GM19238 (cell line): ENCODE results near the gene DNASE2B.

Source experiments
- DNase-seq: peaks from one replicate; pipeline ENCODE4 v3.0.0; 2011; ENCODE audit warnings: low spot score; ENCODE audit not compliant: insufficient read length

The DNASE2B gene

DNA sequence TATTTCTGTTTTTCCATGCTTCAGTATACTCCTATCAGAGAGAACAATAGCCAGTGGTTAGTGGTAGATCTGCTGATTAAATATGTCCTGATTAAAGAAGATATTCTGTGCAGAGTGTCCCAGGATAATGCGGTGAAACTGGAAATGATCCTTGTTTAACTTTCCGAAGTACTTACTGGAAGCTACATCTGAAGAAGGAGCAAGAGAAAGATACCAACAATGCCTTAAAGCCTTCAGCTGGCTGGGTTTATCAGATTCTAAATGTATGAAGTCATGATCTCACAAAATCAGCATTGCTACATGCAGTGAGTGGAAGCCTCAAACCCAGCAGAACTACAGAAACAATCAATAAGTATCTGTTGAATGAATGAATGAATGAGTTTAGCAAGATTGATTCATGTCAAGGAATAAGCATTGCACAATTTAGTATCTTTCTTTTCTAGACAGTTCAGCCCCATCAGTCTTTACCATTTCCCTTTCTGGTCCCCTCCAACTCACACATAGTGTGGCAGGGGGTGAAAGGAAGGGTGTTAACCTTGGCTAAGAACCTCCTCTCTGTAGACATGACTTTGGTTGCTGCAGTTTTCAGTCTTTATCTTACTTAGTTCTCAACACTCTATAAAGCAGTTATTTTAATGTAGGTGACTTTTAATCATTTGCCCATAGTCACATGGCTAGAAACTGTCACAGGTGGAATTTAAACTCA is 24.7 kb upstream of the DNASE2B start:
- DNase-seq, result no peak

DNA sequence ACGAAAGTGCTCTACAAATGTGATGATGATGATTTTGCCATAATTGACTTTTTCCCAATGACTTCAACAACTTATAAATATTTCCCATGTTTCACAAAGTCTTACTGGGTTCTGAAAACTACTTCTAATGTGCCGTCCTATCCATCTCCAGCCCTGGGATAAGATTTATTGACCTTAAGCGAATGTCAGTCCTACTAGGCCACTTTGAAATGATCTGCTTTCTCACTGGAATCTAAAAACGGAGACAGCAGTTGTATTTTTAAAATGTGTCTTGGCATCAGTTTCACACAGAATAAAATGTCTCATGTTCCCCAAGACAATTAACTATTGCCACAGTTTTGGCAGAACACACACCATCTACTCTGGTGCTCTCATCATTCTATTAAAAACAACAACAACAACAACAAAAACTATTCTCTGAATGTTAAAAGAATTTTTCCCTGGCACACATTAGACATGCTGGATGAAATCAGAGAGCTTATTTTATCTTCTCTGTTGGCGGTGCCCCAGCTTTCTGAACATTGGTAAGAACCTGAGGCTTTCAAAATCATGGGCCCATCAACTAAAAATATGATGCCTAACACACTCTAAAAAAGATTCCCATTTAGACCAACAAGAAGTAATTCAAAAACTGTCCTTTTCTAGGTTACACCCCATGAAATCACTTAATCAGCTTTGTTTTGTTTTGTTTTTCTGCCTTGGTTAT is 23.1 kb upstream of the DNASE2B start:
- no peak for DNase-seq

DNA sequence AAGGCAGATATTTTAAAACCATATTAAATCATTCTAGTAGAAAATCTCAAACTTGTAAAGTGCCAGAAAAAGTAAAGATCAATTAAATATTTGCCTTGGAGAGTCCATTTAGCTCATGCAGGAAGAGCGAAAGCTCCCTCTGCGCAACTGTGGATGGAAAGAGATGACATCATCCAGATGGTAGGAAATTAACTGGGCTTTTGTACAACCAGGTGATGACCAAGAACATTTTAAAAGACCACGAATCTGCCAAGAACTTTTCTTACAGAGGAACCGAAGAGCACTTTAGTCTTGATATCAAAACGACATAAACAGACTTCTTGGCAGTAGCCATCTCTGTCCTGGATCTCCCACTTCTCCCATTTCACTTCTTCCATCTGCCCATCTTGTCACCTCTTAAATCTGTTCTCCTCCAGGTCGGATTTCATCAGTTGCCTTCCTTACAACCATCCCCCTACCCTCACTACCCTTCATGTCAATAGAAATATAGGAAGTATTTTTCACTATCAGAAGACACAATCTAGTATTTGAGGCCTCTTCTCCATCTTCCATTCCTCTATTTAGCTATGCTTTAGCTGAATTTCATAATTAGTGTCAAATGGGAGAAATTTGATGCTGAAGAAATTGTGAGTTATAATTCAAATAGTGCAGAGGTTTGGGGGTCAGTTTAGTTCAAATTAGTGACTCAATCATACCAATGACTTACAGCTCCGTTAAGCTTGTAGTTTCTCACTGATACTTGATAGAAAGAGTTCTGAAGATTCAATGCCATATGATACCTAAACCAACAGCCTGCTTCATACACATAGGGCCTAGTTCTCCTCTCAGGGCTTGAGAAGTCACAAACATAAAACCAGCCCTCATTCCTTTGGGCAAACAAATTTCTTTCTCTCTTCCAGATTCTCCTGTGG is 22.0 kb upstream of the DNASE2B start:
- no peak for DNase-seq

DNA sequence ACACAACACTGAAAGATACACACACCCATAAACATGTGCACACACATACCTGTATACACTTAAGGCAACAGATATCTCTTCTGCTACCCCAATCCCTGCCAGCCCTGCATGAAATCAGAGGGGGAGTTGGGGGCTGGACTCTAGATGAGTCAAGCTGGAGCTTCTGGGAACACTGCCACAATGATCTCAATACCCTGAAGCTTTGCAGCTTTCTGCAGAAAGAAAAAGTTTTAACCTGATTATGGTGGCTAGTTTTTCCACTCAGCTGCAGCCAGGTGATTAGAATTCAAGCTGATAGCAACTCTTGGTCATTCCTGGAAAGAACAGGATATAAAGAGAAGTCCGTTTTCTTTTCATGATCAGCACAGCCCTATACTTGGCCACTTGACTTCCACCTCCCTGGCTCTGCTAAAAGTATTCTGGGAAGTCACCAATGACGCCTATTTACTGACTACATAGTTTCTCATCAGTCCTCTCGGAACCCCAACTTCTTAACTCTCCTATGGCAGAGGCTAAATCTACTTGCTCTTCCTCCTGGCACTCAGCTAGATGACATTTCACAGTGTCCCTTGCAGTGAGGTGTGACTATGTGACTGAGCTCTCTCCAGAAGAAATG is 20.7 kb upstream of the DNASE2B start:
- DNase-seq, result no peak

DNA sequence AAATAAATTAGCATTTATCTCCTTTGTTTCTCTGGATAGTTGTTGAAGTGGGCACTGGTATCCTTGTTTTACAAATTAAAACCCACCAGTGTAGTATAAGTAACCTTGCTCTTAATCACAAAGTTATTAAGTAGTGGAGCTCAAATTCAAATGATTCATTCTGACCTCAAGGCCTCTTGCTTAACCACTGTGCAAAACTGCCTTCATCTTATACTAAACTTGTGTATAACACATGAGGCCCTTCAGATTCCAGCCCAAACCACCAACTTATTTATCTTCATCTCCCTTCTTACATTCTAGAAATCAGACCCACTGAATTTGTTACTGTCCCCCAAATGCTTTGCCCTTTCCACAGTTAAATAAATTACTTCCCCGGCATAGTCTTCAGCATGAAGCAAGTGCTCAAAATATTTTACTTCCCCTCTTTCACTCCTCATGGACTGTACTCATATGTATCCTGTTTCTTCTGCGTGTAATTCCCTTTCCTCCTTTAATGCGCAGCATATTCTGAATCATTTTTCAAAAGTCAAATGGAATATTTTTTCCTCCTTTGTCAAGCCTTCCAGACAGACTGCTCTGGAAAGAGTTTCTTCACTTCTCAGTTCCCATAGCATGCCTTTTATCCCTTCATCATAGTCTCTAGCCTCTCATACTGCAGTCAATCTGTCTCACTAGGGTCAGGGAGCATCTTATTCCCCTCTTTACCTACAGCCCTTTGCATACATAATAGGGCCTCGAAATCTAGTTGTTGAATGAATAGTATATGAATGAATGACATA is 19.0 kb upstream of the DNASE2B start:
- DNase-seq, result no peak

DNA sequence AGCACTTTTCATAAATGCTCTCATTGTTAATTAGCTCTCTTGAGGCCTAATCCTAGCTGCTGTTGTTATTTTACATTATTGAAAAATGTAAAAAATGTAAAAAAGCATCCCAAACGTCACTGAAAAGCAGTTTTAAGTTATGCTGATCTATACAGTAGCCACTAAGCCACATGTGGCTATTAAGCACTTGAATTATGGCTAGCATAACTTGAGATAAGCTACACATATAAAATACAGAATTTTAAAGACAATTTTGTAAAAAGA is 18.4 kb upstream of the DNASE2B start:
- no peak for DNase-seq

DNA sequence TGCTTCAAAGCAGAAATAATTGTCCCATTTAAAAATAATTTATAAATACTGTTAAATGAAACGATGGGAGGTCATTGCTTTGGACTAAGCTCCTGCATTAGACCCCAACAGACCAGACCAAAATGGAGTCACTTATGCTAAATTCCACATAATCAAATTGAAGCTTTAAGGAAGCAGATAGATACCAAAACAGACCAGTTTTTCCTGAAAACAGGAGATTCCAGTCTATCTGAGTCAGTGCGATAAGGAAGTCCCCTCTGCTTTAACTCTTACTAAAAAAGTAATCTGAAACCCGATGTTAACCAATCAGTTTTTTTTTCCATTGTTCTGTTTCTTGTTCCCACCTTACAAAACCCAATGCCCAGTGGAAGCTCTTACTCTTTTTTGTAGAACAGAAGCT is 16.2 kb upstream of the DNASE2B start:
- no peak for DNase-seq

DNA sequence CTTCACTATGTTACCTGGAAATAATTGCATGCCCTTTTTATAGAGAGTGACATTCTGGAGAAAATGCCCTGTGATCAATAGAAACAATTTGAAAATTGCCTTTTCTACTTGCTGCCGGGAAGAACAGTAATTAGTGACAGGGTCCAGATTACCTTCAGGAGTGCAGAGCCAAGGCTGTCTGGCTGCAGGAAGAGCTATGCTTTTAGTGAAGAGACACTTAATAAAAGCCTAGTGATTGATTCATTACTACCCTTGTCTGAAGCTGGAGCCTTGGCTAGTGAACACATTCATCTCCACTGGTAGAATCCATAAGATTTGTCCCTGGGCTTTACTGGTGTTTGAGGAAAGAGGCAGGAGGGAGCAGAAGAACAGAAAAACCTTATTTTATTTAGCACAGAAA is 12.9 kb upstream of the DNASE2B start:
- DNase-seq, result no peak

DNA sequence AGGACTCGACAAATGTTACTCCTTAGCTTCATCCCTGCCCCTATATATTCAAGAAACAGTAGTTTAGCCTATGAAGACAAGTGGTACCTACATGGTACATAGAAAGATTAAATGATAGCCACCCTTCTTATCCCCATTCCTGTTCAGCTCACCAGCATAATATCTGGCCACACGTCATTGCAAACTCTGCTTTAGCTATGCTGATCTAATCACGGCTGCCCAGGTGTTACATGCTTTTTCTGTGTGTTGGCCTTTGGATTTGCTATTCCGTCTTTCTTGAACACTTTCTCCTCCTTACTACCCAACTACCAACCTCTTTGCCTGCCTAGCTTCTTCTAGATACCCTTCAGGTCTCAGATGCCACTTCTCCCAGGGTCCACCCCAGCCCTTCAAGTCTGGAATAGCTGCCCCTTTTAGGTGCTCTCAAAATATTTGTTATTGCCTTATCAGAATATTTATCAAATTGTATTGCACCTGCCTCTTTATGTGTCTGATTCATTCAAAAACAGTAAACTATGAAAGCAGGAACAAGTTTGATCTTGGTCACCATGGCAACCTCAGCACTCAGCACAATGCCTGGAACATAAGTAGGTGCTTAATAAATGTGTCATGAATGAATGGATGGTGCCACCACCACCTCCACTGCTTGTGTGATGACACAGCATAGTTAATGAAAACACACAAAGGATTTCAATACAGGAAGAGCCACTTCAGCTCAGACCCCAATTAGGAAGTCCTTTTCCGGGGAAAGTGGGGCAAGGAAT is 11.4 kb upstream of the DNASE2B start:
- no peak for DNase-seq

DNA sequence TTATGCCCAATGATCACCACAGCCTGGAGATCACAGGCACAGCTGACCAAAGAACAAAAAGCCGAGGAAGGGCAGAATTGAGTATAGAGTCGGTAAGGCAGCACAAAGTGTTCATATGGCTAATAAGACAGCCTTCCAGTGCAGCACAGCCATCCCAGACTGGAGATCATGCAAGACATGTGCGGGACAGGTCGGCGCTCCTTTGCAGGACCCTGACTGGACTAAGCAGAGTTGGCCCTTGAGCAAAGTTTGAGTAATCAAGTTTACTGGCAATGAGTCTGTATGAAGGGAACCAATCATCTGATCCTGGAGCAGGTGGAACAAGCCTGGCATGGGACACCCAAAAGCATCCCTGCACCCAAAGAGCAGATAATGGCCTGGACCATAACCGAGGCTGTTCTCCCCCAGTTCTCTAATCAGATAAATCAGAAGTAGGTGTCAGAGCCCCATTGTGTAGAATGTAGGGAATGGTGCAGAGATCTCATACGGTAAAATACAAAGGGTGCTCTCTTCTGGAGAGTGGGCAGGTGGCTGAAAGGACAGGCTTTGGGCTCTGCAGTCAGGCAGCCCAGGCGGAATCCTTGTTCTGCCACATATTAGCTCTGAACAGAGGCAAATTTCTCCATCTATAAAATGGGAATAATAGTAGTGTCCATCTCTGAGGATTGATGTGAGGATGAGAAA is 10.7 kb upstream of the DNASE2B start:
- DNase-seq, result no peak

DNA sequence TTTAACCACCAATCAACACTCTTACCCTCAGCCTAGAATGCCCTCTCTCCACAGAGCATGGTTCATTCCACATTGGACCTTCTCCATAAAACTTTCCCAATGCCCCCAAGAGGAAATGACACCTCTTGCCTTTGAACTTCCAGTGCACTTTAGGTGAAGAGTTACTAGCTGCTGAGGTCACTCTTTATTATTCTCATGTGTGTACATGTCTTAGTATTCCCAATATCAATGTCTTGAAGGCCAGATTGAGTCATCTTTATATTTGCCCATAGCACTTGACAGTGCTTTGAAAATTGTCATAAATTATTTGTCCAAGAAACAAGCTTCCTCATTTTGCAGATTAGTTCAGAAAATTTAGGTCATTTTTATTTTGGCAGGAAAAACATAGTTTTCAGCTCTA is 8.1 kb upstream of the DNASE2B start:
- DNase-seq, result no peak

DNA sequence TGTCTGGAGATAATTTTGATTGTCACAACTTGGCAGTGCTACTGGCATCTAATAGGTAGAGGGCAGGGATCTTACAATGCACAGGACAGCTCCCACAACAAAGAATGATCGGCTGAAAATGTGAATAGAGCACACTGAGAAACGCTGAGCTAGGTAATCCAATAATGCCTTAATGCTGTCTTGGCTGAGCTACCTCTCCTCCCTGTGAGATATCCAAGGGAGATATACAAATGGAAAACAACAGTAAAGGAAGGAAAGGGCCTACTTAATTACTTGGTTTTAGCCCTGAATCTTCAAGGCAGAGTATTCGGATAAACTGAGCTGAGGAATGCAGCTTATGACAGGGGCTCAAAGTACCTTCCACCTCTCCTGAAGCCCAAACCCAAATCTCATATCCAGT is 2.9 kb downstream of the DNASE2B start:
- no peak for DNase-seq

DNA sequence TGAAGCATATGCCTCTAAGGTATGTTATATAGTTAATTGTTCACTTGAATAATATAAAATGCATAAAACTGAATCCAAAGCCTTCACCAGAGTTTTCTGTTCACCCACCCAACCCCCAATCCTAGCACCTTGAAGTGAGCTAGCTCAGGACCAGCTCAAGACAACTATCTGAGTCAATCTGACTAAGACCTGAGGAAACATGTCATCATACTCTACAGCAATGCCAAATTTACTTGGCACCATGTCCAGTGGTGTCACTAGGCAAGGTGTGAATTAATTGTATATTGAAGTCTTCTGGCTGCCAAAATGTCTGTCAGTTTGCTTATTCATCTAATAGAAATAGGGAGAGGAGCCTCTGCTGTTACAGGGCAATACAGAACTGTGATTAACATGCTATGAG is 3.8 kb downstream of the DNASE2B start:
- no peak for DNase-seq

DNA sequence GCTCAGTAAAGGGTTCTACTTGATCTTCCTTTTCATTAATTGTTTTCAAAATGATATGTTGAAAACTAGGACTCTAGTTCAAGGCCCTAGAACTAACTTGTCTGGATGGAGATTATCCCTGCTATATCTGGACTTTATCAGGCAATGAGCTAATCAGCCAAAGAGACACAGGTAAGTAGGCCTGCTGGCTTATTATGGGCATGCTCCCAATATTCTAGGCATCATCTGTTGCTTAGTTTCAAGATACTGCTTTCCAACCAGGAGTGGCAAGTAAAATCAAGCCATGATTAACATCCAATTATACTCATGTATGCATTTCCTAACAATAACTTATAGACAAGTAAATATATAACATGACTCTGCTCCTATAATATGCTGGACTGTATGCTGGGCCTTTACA is 4.2 kb downstream of the DNASE2B start:
- no peak for DNase-seq

DNA sequence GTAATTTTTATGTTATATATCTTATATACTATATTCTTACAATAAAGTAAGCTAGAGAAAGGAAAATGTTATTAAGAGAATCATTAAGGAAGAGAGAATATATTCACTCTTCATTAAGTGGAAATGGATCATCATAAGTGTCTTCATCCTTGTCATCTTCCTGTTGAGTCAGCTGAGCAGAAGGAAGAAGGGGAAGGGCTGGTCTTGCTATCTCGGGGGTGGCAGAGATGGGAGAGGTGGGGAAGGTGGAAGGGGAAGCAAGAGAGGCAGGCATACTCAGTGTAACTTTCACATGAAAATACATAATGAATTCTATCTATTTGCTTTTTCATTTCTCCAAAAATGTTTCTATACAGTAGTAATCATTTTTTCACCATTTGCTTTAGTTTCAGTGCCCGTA is 5.1 kb downstream of the DNASE2B start:
- DNase-seq, result no peak

DNA sequence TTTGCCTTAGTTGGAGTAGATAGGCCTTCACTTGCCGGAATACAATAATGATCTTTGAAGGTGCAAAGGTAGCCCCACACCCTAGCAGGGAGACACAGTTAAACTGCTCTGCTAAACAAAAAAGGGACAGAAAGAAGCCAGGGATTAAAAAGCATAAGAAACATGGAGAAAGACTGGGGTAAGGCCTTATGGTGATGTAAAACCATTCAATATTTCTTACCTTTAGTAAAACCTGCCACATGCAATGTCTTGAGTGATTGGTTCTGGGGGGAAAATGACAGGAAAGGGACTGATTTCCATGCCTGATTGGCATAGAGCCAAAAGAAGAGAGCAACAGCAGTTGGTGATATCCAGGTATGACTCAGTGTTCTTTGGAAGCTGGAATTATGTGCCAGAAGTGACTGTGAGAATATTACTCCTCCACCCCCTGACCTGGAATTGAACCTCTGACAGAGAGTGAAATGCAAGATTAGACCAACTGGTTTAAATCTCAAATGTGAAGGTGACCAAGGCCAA is 8.1 kb downstream of the DNASE2B start:
- no peak for DNase-seq

DNA sequence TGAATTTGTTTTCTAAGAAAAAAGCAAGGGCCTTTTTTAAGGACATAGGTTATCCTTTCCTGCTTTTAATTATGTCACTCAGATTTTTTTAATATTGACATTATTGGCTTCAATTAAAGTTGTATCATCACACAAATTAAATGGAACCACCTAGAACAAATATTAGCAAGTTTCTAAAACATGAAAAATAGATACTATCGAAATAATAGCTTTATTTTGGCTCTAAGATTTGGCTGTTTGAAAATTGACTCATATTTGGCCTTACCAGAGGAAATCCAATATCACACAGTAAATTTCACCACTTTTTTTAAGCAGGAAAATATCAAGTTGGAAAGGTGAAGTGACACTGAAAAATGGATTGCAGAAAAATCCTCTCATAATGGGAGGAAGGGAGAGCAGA is 9.2 kb downstream of the DNASE2B start:
- no peak for DNase-seq

DNA sequence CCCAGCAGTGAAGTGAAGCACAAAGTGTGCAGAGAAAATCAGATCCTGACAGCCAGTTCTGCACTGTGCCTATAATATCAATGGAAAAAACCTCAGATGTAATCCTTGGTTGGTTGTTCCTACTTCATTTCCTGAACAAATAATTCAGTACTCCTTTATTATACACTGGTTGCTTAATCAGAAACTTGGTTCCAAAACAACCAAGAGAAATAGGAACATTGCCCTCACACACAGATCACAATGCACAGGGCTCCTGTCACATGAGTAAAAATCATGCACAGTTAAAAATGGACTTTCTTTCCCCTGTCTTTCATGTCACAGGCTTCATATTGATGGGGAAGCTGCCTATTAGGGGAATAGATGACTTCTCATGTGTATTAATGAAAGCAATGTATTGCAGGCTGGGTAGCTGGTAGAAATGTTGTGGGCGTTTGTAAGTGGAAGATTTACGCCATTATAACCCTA is 9.7 kb downstream of the DNASE2B start:
- DNase-seq, result no peak

DNA sequence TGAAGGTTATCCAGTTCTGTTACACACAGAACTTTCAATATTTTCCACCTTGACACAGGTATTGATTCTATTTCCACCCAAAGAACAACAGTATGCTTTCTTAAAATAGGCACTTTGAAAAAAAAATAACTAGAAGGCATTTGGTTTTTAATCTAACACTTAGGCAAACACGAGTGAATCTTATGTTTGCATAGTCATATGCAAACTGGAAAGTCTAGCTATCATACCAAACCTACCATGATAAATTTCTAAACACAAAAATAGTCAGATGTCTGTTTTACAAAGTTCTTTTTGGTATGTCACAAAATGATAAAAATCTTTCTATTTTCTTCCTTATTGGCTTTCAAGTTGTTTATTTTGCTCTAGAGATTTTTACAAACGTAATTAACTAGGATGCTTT is 11.6 kb downstream of the DNASE2B start:
- no peak for DNase-seq
